GM12872 (cell line): ENCODE results near the gene RAVER2.

Experiments
- TF ChIP-seq, protein P1 (sequence below): IDR thresholded peaks from 3 replicates; pipeline ENCODE4 v1.5.1; 2011; ENCODE audit warnings: low read depth, mild to moderate bottlenecking, low read length, moderate library complexity; ENCODE audit not compliant: insufficient read depth

Gene RAVER2

DNA sequence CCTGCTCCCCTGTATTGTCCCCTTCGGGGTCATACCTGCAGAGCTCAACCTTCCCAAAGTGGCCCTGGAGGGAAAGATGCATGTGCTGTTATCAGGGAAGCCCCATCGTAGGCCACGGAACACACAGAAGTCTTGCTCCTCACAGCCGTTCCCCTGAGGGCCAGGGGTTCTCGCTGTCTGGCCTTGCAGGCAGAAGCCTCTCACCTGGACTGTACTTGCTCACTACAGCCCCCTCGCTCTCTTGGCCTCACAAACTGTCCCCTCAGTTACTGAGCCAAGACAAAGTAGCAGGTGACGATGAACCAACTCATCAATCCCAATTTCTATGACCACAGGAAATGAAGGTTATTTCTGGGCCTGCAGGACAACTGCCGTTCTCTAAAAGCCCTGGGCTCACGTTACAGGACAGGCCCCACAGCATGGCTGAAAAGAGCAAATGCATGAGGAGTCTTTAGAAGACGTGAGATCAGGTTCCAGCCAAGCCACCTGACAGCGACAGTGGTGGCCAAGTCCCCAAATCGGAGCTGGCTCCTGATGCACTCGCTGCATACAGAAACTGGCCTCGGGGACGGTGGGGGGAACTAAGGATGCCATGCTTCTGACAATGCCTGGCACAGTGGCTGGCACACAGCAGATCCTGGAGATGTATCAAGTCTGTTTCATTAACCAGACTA, 95.0 kb downstream of the RAVER2 start:
- TF ChIP-seq, protein P1, sequence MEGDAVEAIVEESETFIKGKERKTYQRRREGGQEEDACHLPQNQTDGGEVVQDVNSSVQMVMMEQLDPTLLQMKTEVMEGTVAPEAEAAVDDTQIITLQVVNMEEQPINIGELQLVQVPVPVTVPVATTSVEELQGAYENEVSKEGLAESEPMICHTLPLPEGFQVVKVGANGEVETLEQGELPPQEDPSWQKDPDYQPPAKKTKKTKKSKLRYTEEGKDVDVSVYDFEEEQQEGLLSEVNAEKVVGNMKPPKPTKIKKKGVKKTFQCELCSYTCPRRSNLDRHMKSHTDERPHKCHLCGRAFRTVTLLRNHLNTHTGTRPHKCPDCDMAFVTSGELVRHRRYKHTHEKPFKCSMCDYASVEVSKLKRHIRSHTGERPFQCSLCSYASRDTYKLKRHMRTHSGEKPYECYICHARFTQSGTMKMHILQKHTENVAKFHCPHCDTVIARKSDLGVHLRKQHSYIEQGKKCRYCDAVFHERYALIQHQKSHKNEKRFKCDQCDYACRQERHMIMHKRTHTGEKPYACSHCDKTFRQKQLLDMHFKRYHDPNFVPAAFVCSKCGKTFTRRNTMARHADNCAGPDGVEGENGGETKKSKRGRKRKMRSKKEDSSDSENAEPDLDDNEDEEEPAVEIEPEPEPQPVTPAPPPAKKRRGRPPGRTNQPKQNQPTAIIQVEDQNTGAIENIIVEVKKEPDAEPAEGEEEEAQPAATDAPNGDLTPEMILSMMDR: no peak

DNA sequence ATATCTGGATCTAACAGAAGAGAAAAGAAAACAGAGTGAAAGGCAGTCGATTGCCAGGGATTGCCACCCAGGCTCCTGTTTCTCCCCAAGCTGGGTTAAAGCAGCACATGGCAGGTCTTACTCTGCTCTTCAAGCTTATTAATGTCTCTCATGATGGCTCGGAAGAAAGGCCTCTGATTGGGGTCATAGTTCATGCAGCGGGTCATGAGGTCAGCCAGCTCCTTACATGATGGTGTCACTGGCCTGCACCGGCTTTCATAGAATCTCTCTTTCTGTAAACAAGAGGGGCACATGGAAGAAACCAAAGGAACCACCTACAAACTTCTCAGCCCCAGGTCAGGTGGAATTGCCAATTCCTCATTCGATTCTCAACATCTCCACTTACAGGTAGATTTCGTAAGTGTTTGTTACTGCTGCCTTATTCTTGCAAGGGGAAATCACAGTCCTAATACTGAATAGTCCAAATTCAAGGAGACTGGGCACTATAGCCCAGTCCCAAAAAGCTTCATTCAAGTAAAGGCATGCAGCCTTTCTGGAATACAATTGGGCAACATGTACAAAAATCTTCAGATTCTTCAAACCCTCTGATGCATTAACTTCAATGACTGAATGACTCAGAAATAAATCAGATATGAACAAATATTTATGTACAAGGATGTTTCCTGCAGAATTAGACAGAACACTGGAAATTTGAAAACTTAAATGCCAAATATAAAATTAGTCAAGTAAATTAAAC, 96.6 kb downstream of the RAVER2 start:
- TF ChIP-seq, protein P1: no peak

DNA sequence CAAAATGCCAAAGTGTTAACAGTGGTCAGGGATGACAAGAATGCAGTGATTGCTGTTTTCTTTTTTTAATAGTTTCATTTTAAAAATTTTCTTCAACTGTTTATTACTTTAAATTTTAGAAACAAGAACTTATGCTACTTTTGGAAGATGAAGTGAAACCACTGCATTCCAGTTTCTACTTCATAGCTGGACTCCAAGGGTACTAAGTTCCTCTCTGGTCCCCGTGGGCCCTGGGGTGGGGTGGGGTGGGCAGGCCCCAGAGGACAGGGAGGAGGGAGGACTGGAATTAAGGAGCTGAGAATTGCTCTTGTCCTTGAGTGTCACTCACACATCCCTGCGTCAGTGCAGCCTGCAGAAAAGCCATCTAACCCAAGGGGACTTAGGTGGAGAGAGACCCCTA, 97.3 kb downstream of the RAVER2 start:
- TF ChIP-seq, protein P1: no peak

DNA sequence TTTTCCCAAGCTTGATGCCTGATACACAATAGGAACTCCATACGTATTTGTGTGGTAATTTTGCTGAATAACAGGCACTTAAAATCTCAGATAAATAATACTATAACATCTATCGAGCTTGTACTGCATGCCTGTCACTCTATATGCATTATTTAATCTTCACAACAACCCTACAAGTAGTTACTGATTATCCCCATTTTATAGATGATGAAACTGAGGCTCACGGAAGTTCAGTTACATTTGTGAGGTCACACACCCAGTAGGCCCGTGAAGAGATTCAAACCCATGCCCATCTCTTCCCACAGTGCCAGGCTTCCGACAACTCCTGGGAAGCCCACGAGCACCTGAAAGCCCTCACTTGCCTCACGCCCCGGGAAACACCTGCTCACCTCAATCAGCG, 98.8 kb downstream of the RAVER2 start:
- TF ChIP-seq, protein P1: no peak

DNA sequence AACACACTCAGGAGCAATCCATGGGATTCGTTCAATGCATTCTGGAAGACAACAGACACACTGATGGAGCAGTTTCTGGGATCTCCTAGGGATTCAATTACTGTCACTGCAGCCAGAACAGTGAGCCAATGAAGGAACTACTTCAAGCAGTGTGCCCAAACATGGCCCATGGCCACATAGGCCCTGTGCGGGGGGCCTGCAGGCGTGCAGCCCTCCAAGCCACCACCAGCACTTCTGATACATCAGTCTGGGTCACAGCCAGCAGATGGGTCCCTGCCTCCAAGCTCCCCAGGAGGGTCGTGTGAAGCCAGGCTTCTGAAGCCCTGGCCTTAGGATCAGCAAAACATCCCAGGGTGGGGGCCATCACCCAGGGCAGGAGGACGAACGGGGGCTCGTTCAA, 99.3 kb downstream of the RAVER2 start:
- TF ChIP-seq, protein P1: no peak

DNA sequence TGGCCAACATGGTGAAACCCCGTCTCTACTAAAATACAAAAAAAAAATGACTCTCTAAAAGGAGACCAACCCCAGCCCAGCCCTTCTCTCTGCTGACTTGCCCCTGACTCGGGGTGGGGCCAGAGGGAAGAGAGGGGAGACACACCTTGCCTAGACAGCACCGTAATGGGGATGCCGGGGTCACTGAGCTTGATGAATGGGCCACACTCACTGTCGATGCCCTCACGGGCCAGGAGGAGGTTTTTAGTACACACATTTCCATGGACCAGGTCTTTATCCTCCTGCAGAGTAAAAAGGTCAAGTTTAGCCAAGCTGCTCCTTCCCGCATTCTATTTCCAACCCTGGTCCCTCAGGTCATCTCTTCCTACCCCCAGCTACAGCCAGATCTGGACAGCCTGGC, 99.7 kb downstream of the RAVER2 start:
- TF ChIP-seq, protein P1: no peak

DNA sequence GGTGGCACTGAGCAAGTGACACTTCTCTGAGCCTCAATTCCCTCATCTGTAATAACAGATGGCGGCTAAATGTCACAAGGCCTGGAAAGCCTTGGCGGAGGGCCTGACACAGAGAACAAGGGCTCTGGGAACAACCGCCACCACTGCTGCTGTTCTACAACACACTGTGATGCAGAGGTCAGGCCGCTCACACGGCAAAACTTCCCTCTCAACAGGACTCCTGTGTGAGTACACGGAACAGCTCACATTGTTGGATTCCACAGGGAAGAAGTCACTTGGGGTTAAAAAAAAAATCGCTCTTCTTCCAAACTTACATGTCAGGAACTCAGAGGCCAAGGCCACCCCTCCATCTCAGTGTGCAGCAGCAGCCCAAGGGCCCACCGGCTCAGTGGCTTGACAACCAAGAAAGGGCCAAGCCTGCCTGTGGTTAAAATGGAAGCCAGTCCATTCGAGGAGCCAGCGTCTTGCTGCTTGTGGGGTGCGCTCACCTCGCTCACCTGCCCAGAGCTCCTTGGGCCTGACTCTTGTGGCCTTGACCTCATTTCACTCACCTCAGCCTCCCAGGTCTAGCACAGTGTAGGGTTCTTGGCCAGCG, 101.1 kb downstream of the RAVER2 start:
- TF ChIP-seq, protein P1: no peak
